ENCODE results near the gene ZNF101.
"Not testable (repeated sequence)": the region's sequence is repeated elsewhere in the genome, so short reads cannot be mapped to it uniquely, and the experiment has no call there.

ZNF101 gene

GRCh38 chr19:19670070-19670551, 1.5 kb downstream of the ZNF101 start:
- no peak for TF ChIP-seq CTCF (IDR thresholded peaks at IDR 0.05; ENCODE audit: low read depth, low read length, missing control alignments)
- no peak overlapping the region for H3K27ac ChIP-seq

DNA sequence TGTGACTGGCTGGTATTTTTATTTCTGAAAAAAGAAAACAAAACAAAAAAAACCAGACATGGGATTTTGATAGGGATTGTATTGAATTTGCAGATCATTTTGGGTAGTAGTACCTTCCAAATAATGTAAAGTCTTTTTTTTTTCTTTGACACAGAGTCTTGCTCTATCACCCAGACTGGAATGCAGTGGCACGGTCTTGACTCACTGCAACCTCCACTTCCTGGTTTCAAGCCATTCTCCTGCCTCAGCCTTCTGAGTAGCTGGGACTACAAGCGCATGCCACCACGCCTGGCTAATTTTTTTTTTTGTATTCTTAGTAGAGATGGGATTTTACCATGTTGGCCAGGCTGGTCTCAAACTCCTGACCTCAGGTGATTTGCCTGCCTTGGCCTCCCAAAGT, 4.2 kb downstream of the ZNF101 start:
- Histone ChIP-seq H3K36me3 (replicated peaks) (peaks cover 3% of the 10 kb centered on the region), H3K4me3 (ENCODE audit: low read depth, low read length) (no peak overlapping the region), H3K27me3 (replicated peaks) (no peaks in the 10 kb centered on the region), H3K27ac (no peak overlapping the region)
- in situ Hi-C loops (cut with HindIII; ENCODE audit: low pct_ligation_motif_present, low sequenced_read_pairs), result no loop called here
- no peak for TF ChIP-seq CTCF (IDR thresholded peaks at IDR 0.05; ENCODE audit: low read depth, low read length, missing control alignments)
- DNase-seq, result no peak

More at GRCh38 chr19:19670070-19670551, 1.5 kb downstream of the ZNF101 start:
- DNase-seq, result no peak
- Histone ChIP-seq H3K4me3 (ENCODE audit: low read depth, low read length) (no peak overlapping the region), H3K27me3 (replicated peaks) (no peaks in the 10 kb centered on the region), H3K36me3 (replicated peaks) (no peaks in the 10 kb centered on the region)
- in situ Hi-C loops (cut with HindIII; ENCODE audit: low pct_ligation_motif_present, low sequenced_read_pairs), result no loop called here

GRCh38 chr19:19674315-19674714, 5.7 kb downstream of the ZNF101 start:
- H3K27ac ChIP-seq, result no peak overlapping the region
- no peak for TF ChIP-seq CTCF (IDR thresholded peaks at IDR 0.05; ENCODE audit: low read depth, low read length, missing control alignments)
- no peak for DNase-seq
- peaks cover 13% of the 10 kb centered on the region for H3K36me3 ChIP-seq (replicated peaks)
- H3K27me3 ChIP-seq (replicated peaks), result no peaks in the 10 kb centered on the region
- in situ Hi-C loops (cut with HindIII; ENCODE audit: low pct_ligation_motif_present, low sequenced_read_pairs), result no loop called here
- H3K4me3 ChIP-seq (ENCODE audit: low read depth, low read length), result no peak overlapping the region

- Histone ChIP-seq H3K4me3 (ENCODE audit: low read depth, low read length) (no peak overlapping the region), H3K36me3 (replicated peaks) (peaks cover 27% of the 10 kb centered on the region), H3K27me3 (replicated peaks) (no peaks in the 10 kb centered on the region), H3K27ac (no peak overlapping the region)
- no peak for DNase-seq
- in situ Hi-C loops (cut with HindIII; ENCODE audit: low pct_ligation_motif_present, low sequenced_read_pairs), result no loop called here
- no peak for TF ChIP-seq CTCF (IDR thresholded peaks at IDR 0.05; ENCODE audit: low read depth, low read length, missing control alignments)
Measured at GRCh38 chr19:19677579-19677978, 8.9 kb downstream of the ZNF101 start.

GRCh38 chr19:19679176-19680073, 10.8 kb downstream of the ZNF101 start:
- TF ChIP-seq CTCF (IDR thresholded peaks at IDR 0.05; ENCODE audit: low read depth, low read length, missing control alignments), result no peak
- H3K36me3 ChIP-seq (replicated peaks), result peaks cover 27% of the 10 kb centered on the region
- H3K27me3 ChIP-seq (replicated peaks), result no peaks in the 10 kb centered on the region
- no peak for DNase-seq
- no peak overlapping the region for H3K4me3 ChIP-seq (ENCODE audit: low read depth, low read length)
- no peak overlapping the region for H3K27ac ChIP-seq
- in situ Hi-C loops (cut with HindIII; ENCODE audit: low pct_ligation_motif_present, low sequenced_read_pairs), result no loop called here

- H3K4me3 ChIP-seq (ENCODE audit: low read depth, low read length); H3K27ac ChIP-seq; DNase-seq; H3K27me3 ChIP-seq (replicated peaks); in situ Hi-C loops (cut with HindIII; ENCODE audit: low pct_ligation_motif_present, low sequenced_read_pairs); H3K36me3 ChIP-seq (replicated peaks): not testable (repeated sequence)
Measured at GRCh38 chr19:19686119-19686518, 17.5 kb downstream of the ZNF101 start.
